KOPT-K1 (cell line): Measurements from ENCODE around the gene VPS26B.

ENCODE experiments used
- H3K27ac ChIP-seq: fragments of 200-600 bp; sonication (generic); 2 replicates; pipeline ENCODE4 v1.5.1; 2016; ENCODE audit warnings: antibody characterized with exemption, mild to moderate bottlenecking, low read depth, low read length; ENCODE audit not compliant: poor library complexity, severe bottlenecking
- H3K36me3 ChIP-seq: fragments of 200-600 bp; sonication (generic); 2 replicates; pipeline ENCODE4 v1.5.1; 2017; ENCODE audit warnings: antibody characterized with exemption, mild to moderate bottlenecking, low read length, moderate library complexity; ENCODE audit not compliant: insufficient read depth
- H3K9me3 ChIP-seq: fragments of 200-600 bp; sonication (generic); 2 replicates; pipeline ENCODE4 v1.5.1; 2017; ENCODE audit warnings: antibody characterized with exemption, low read length, mild to moderate bottlenecking; ENCODE audit not compliant: insufficient read depth, poor library complexity, severe bottlenecking

VPS26B gene

GRCh38 chr11:134260983-134261382 lies 36.5 kb downstream of the VPS26B start:
- no peak overlapping the region for H3K27ac ChIP-seq
- H3K36me3 ChIP-seq = peaks cover 66% of the 10 kb centered on the region
- H3K9me3 ChIP-seq = no peaks in the 10 kb centered on the region

- peaks cover 64% of the 10 kb centered on the region for H3K36me3 ChIP-seq
Observed at GRCh38 chr11:134261626-134262488, 37.4 kb downstream of the VPS26B start.

GRCh38 chr11:134264966-134265764 lies 40.7 kb downstream of the VPS26B start:
- no peak overlapping the region for H3K27ac ChIP-seq
- H3K36me3 ChIP-seq = peaks cover 38% of the 10 kb centered on the region
- H3K9me3 ChIP-seq = no peaks in the 10 kb centered on the region

More at GRCh38 chr11:134261626-134262488, 37.4 kb downstream of the VPS26B start:
- Histone ChIP-seq H3K9me3 (no peaks in the 10 kb centered on the region), H3K27ac (no peak overlapping the region)

GRCh38 chr11:134266440-134266839 lies 42.0 kb downstream of the VPS26B start:
- H3K9me3 ChIP-seq = no peaks in the 10 kb centered on the region
- H3K27ac ChIP-seq = no peak overlapping the region
- H3K36me3 ChIP-seq = peaks cover 31% of the 10 kb centered on the region

GRCh38 chr11:134266841-134267251 lies 42.4 kb downstream of the VPS26B start:
- Histone ChIP-seq H3K9me3 (no peaks in the 10 kb centered on the region), H3K36me3 (peaks cover 27% of the 10 kb centered on the region), H3K27ac (no peak overlapping the region)

GRCh38 chr11:134267461-134267860 lies 43.0 kb downstream of the VPS26B start:
- Histone ChIP-seq H3K9me3 (no peaks in the 10 kb centered on the region), H3K27ac (no peak overlapping the region), H3K36me3 (peaks cover 21% of the 10 kb centered on the region)

- Histone ChIP-seq H3K9me3 (no peaks in the 10 kb centered on the region), H3K36me3 (peaks cover 16% of the 10 kb centered on the region), H3K27ac (no peak overlapping the region)
Observed at GRCh38 chr11:134267966-134268365, 43.5 kb downstream of the VPS26B start.

GRCh38 chr11:134270250-134270714 lies 45.8 kb downstream of the VPS26B start:
- H3K9me3 ChIP-seq = no peaks in the 10 kb centered on the region
- H3K36me3 ChIP-seq = peaks cover under 1% of the 10 kb centered on the region; the same call in 1 of the 2 replicates
- peak overlapping the region; percentile 71 for H3K27ac ChIP-seq

- H3K9me3 ChIP-seq = no peaks in the 10 kb centered on the region
- H3K36me3 ChIP-seq = no peaks in the 10 kb centered on the region
- no peak overlapping the region for H3K27ac ChIP-seq
Observed at GRCh38 chr11:134271978-134272377, 47.5 kb downstream of the VPS26B start.

- no peaks in the 10 kb centered on the region for H3K36me3 ChIP-seq
- H3K9me3 ChIP-seq = no peaks in the 10 kb centered on the region
- H3K27ac ChIP-seq = no peak overlapping the region
Observed at GRCh38 chr11:134272381-134273316, 48.2 kb downstream of the VPS26B start.

GRCh38 chr11:134273317-134273712 lies 48.8 kb downstream of the VPS26B start:
- H3K27ac ChIP-seq = no peak overlapping the region
- no peaks in the 10 kb centered on the region for H3K36me3 ChIP-seq
- H3K9me3 ChIP-seq = no peaks in the 10 kb centered on the region

GRCh38 chr11:134275188-134275533 lies 50.7 kb downstream of the VPS26B start:
- Histone ChIP-seq H3K9me3 (no peaks in the 10 kb centered on the region), H3K27ac (peak overlapping the region; percentile 61), H3K36me3 (no peaks in the 10 kb centered on the region)

GRCh38 chr11:134275534-134276395 lies 51.3 kb downstream of the VPS26B start, which contains the start of gene GLB1L3:
Gene GLB1L3 (plus strand): TSS chr11:134276379. CDS start chr11:134276741, 362 bp downstream.
- H3K27ac ChIP-seq = peak within 1 kb of the TSS; percentile 61
- H3K36me3 ChIP-seq = no peaks in the 10 kb centered on the region

More at GRCh38 chr11:134275534-134276395, 51.3 kb downstream of the VPS26B start, which contains the start of gene GLB1L3:
- H3K9me3 ChIP-seq = no peaks in the 10 kb centered on the region
